A549 (cell line): Measurements from ENCODE around the gene TRAF7. TPM values are rescaled to one million over a fixed set of nuclear protein-coding genes. Genes with fewer than 3 reads are reported as not detected.

ENCODE experiments used
- ATAC-seq, 2 experiments: fragments of 200-7000 bp in 1 of 2; fragments of >200 bp in 1 of 2; cut with Nextera tagmentation in 1 of 2; cut with Tn5 transposase in 1 of 2; 3 replicates each; pipeline versions ENCODE4 v1.8.0 to v1.9.1; 2018 to 2020; ENCODE audit warnings: mild to moderate bottlenecking in 1 of 2, moderate library complexity in 1 of 2
- CTCF ChIA-PET: fragments of 300-600 bp; sonication (Branson Sonifier 250); formaldehyde crosslinking; extraction: SDS; loops from one replicate; lab custom pipeline; 2021; ENCODE audit warnings: antibody characterized with exemption, inconsistent platforms; lab: Yijun Ruan, JAX
- POLR2A ChIA-PET: fragments of 350-600 bp; formaldehyde crosslinking; extraction: SDS; loops from one replicate; lab custom pipeline; 2021; ENCODE audit warnings: antibody characterized with exemption, inconsistent platforms; lab: Yijun Ruan, JAX
- DNase-seq, 2 experiments: peaks; one replicate each; pipeline versions ENCODE4 v3.0.0 to v3.0.0-alpha.2; 2011 to 2016; ENCODE audit warnings: low read depth in 1 of 2, low spot score in 1 of 2
- FAIRE-seq: peaks from 2 replicates; lab custom pipeline; 2011; peaks lifted over from hg19 to GRCh38; lab: Jason Lieb, UNC
- H3K27ac ChIP-seq, 2 experiments: fragments of >200 bp; sonication (Bioruptor Twin); formaldehyde crosslinking; 3 replicates each; pipeline ENCODE4 v1.5.1; 2016 to 2017
- H3K4me1 ChIP-seq: fragments of >200 bp; sonication (Bioruptor Twin); formaldehyde crosslinking; 3 replicates; pipeline ENCODE4 v1.6.1; 2016
- H3K4me2 ChIP-seq: fragments of >200 bp; sonication (Bioruptor Twin); formaldehyde crosslinking; 3 replicates; pipeline ENCODE4 v1.6.1; 2016
- H3K4me3 ChIP-seq: fragments of >200 bp; sonication (Bioruptor Twin); formaldehyde crosslinking; 3 replicates; pipeline ENCODE4 v1.5.1; 2016
- H3K9me3 ChIP-seq: fragments of >200 bp; sonication (Bioruptor Twin); formaldehyde crosslinking; 3 replicates; pipeline ENCODE4 v1.6.1; 2016
- CEBPB ChIP-seq, 2 experiments: fragments of >200 bp in 1 of 2; sonication (Bioruptor Twin) in 1 of 2; formaldehyde crosslinking in 1 of 2; IDR thresholded peaks; 2 replicates each; pipeline ENCODE4 v1.6.1; 2012 to 2016
- CHD2 ChIP-seq: fragments of 150-350 bp; IDR thresholded peaks from 2 replicates; pipeline ENCODE4 v1.6.1; 2014; ENCODE audit warnings: low read length; ENCODE audit not compliant: partially characterized antibody
- ESRRA ChIP-seq: fragments of 150-350 bp; IDR thresholded peaks from 2 replicates; pipeline ENCODE4 v1.6.1; 2014; ENCODE audit warnings: mild to moderate bottlenecking, low read length, borderline replicate concordance
- GATA3 ChIP-seq: IDR thresholded peaks from 2 replicates; pipeline ENCODE4 v1.6.1; 2012; ENCODE audit warnings: borderline replicate concordance
- HEYL ChIP-seq: fragments of 250-450 bp; sonication (Bioruptor Pico); IDR thresholded peaks from 2 replicates; pipeline ENCODE4 v1.8.0; 2021; ENCODE audit warnings: mild to moderate bottlenecking, moderate library complexity
- KDM1A ChIP-seq: fragments of 200-600 bp; sonication (generic); IDR thresholded peaks from 2 replicates; pipeline ENCODE4 v1.6.1; 2016; ENCODE audit warnings: low read depth, mild to moderate bottlenecking
- MAFK ChIP-seq: fragments of 450-650 bp; IDR thresholded peaks from 2 replicates; pipeline ENCODE4 v1.6.1; 2014; ENCODE audit not compliant: partially characterized antibody
- NPAS2 ChIP-seq: fragments of 250-450 bp; sonication (Bioruptor Pico); IDR thresholded peaks from 2 replicates; pipeline ENCODE4 v1.8.0; 2022; ENCODE audit warnings: mild to moderate bottlenecking, moderate library complexity, borderline replicate concordance
- NR3C1 ChIP-seq: fragments of >200 bp; sonication (Bioruptor Twin); formaldehyde crosslinking; IDR thresholded peaks from 3 replicates; pipeline ENCODE4 v1.6.1; 2017
- POLR2AphosphoS2 ChIP-seq: conservative IDR thresholded peaks from 2 replicates; pipeline ENCODE4 v1.6.1; 2012; ENCODE audit warnings: low read length, improper control_type of control experiment, inconsistent platforms
- RNF2 ChIP-seq: fragments of 200-600 bp; sonication (generic); IDR thresholded peaks from 2 replicates; pipeline ENCODE4 v1.6.1; 2016; ENCODE audit warnings: low read depth, mild to moderate bottlenecking, antibody characterized with exemption, moderate library complexity, borderline replicate concordance
- SREBF2 ChIP-seq: fragments of 450-650 bp; IDR thresholded peaks from 2 replicates; pipeline ENCODE4 v1.6.1; 2014; ENCODE audit warnings: mild to moderate bottlenecking, moderate library complexity
- ZC3H11A ChIP-seq: fragments of 450-650 bp; IDR thresholded peaks from 2 replicates; pipeline ENCODE4 v1.6.1; 2014; ENCODE audit warnings: antibody characterized with exemption, mild to moderate bottlenecking
- ZNF302 ChIP-seq: fragments of 250-450 bp; sonication (Bioruptor Pico); IDR thresholded peaks from 2 replicates; pipeline ENCODE4 v1.9.0; 2021; ENCODE audit warnings: inconsistent platforms, mild to moderate bottlenecking, moderate library complexity
- WGBS: methylation state at CpG from one replicate; pipeline ENCODE4 v1.1.6; 2017; ENCODE audit errors: missing lambda C conversion rate; 5-methylcytosine and 5-hydroxymethylcytosine counted together
- polyA plus RNA-seq, 4 experiments: library from polyadenylated mRNA; depleted of rRNA in 3 of 4; stranded (reverse); fragments of >200 nt; fragmentation: RNase III in 1 of 4; extraction: RNeasy Plus Mini Kit Qiagen cat#74134 plus additional on column Dnase treatment in 1 of 4; gene quantifications; 2 replicates in 3 of 4; 3 replicates in 1 of 4; pipeline ENCODE4 v1.2.3, GENCODE V29; 2011 to 2017
- TF ChIP-seq, protein P1 (sequence below): fragments of >200 bp; sonication (Bioruptor Twin); formaldehyde crosslinking; IDR thresholded peaks from 2 replicates; pipeline ENCODE4 v1.6.1; 2016
- TF ChIP-seq, protein P2 (sequence below): fragments of >200 bp; sonication (Bioruptor Twin); formaldehyde crosslinking; IDR thresholded peaks from 3 replicates; pipeline ENCODE4 v1.6.1; 2016

TRAF7 gene
- polyA plus RNA-seq, 2 of the 4 experiments (the other 2 are of a cell fraction), result 31.9 to 50.0 TPM

DNA sequence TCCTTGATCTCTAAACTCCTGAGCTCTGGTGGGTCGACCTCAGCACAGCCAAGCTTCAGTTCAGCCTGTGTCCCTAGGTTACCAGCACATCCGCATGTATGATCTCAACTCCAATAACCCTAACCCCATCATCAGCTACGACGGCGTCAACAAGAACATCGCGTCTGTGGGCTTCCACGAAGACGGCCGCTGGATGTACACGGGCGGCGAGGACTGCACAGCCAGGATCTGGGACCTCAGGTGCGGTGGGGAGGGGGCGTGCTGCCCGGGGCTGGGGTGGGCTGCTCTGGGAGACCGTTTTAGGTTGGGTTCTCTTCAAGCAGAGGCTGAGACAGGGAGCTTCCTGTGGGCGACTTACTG lies 50.8 kb downstream of the TRAF7 start:
- peak overlapping the region; percentile 97 to 98 for H3K27ac ChIP-seq
- WGBS, result 89% methylated on average over 13 of the region's 18 CpGs
- DNase-seq (no peak), ATAC-seq (no peak), FAIRE-seq (no peak)
- ChIA-PET POLR2A (interaction anchor here (0.9 to 3.0 kb wide), 3 partner anchors 9 to 51 kb away, joined by 4 to 31 read pairs (median 16); partner anchors contain the start of genes ECI1, PGP and TRAF7), CTCF (interaction anchor here (1.0 to 4.8 kb wide), 5 partner anchors 8 to 294 kb away, joined by 3 to 28 read pairs (median 3); partner anchors contain the start of genes ECI1 and PGP)
- peak overlapping the region; percentile 99 for H3K4me2 ChIP-seq
- TF ChIP-seq, protein P1, sequence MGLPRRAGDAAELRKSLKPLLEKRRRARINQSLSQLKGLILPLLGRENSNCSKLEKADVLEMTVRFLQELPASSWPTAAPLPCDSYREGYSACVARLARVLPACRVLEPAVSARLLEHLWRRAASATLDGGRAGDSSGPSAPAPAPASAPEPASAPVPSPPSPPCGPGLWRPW, result no peak
- TF ChIP-seq NR3C1, result no peak
- peaks cover 14% of the 10 kb centered on the region; the same call in 2 of the 3 replicates for H3K4me1 ChIP-seq
- H3K9me3 ChIP-seq, result no peaks in the 10 kb centered on the region
- peak overlapping the region; percentile 83 for H3K4me3 ChIP-seq

DNA sequence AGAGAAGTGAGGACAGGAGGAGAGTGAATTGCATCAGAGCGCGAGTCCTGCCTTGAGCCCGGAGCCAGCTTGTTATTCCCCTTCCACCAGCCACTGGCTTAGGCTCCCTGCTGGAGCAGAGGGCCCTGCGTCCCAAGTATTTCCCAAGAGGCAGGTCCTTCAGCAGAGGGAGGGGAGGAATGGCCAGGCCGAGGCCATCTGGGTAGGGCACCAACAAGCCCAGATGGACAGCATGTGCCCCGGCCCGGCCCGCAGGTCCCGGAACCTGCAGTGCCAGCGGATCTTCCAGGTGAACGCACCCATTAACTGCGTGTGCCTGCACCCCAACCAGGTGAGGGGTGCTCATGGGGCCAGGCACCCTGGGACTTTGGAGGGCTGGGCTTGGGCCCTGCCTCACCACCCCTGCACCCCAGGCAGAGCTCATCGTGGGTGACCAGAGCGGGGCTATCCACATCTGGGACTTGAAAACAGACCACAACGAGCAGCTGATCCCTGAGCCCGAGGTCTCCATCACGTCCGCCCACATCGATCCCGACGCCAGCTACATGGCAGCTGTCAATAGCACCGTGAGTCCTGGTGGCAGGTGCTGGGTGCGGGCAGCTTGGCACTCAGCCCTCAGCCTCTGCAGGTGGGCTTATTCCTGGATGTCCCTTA lies 51.3 kb downstream of the TRAF7 start:
- 94% methylated on average over 23 of the region's 23 CpGs for WGBS
- ATAC-seq (no peak), FAIRE-seq (no peak), DNase-seq (no peak)
- Histone ChIP-seq H3K9me3 (no peaks in the 10 kb centered on the region), H3K4me1 (peaks cover 16% of the 10 kb centered on the region), H3K4me2 (peak overlapping the region; percentile 99), H3K4me3 (peak overlapping the region; percentile 83), H3K27ac (peak overlapping the region; percentile 97 to 98; a peak in 5 of 6 replicates)
- CTCF ChIA-PET, result interaction anchor here (1.0 to 4.8 kb wide), 6 partner anchors 8 to 294 kb away, joined by 3 to 28 read pairs (median 3); partner anchors contain the start of genes ECI1 and PGP
- POLR2A ChIA-PET, result interaction anchor here (2.5 to 3.0 kb wide), 2 partner anchors 8 to 52 kb away, joined by 16 to 31 read pairs; partner anchors contain the start of genes PGP and TRAF7
- TF ChIP-seq, protein P2, sequence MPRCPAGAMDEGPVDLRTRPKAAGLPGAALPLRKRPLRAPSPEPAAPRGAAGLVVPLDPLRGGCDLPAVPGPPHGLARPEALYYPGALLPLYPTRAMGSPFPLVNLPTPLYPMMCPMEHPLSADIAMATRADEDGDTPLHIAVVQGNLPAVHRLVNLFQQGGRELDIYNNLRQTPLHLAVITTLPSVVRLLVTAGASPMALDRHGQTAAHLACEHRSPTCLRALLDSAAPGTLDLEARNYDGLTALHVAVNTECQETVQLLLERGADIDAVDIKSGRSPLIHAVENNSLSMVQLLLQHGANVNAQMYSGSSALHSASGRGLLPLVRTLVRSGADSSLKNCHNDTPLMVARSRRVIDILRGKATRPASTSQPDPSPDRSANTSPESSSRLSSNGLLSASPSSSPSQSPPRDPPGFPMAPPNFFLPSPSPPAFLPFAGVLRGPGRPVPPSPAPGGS, result no peak
- TF ChIP-seq NPAS2 (CRISPR knock-in tag) (no peak), KDM1A (no peak), ZNF302 (CRISPR knock-in tag) (no peak), MAFK (no peak), GATA3 (no peak), ZC3H11A (no peak)

DNA sequence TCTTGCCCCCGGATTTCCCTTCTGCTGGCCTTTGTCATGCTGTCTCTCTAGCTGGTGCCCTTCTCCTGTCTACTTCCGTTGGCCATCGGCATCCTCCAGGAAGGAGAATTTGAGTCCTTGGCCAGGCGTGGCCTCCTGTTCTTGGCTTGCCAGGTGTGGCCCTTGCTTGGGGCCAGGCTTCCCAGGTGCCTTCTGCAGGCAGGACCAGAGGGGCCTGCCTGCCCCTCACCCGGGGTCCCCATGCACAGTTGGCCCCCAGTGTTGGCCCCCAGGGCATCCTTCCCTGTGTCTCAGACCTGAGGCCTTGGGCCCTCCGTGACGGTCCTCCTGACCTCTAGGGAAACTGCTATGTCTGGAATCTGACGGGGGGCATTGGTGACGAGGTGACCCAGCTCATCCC lies 52.3 kb downstream of the TRAF7 start:
- Histone ChIP-seq H3K4me2 (no peak overlapping the region), H3K4me1 (peaks cover 25% of the 10 kb centered on the region), H3K4me3 (no peak overlapping the region), H3K27ac (no peak overlapping the region), H3K9me3 (no peaks in the 10 kb centered on the region)
- 94% methylated on average over 8 of the region's 9 CpGs for WGBS
- FAIRE-seq (no peak), ATAC-seq (no peak), DNase-seq (no peak)
- CTCF ChIA-PET, result interaction anchor here (1.1 to 4.8 kb wide), 3 partner anchors 13 to 293 kb away, joined by 3 to 28 read pairs (median 3); no protein-coding TSS in a partner anchor
- POLR2A ChIA-PET, result no interaction called here
- TF ChIP-seq, protein P2, result no peak
- TF ChIP-seq SREBF2 (no peak), CHD2 (no peak), NR3C1 (no peak), HEYL (CRISPR knock-in tag) (no peak), RNF2 (no peak), ESRRA (no peak), CEBPB (IDR thresholded peaks at IDR 0.05) (no peak), POLR2AphosphoS2 (no peak), NPAS2 (CRISPR knock-in tag) (no peak)
